Stimulated activated naive B cell treated with anti-CD40 and anti-IgM and Interleukin-4, amounts not matched to agents 10 μg/mL and 1 μg/mL and 100 μg/mL, for 72 hours (primary cell): ENCODE results near the gene CPZ.

ENCODE experiments used
- ATAC-seq, 2 donors: fragments of 150-1000 bp; cut with Tn5 transposase; replicated peaks; 2 replicates each; pipeline ENCODE4 v1.10.0; 2021; ENCODE audit warnings: moderate library complexity in 1 of 2
- DNase-seq: peaks from one replicate; pipeline ENCODE4 v3.0.0; 2021
- H3K27ac Mint-ChIP-seq: one replicate; pipeline ENCODE4 v1.8.0; 2022; ENCODE audit warnings: mild to moderate bottlenecking, mixed read lengths
- H3K27me3 Mint-ChIP-seq, 2 donors: one replicate each; pipeline ENCODE4 v1.8.0; 2022; ENCODE audit warnings: mixed read lengths in 2 of 2
- H3K36me3 Mint-ChIP-seq, 2 donors: one replicate each; pipeline ENCODE4 v1.8.0; 2022; ENCODE audit warnings: mixed read lengths in 2 of 2, mild to moderate bottlenecking in 1 of 2
- H3K4me1 Mint-ChIP-seq, 2 donors: one replicate each; pipeline ENCODE4 v1.8.0; 2022; ENCODE audit warnings: mixed read lengths in 2 of 2, mild to moderate bottlenecking in 1 of 2
- H3K4me3 Mint-ChIP-seq, 2 donors: one replicate each; pipeline ENCODE4 v1.8.0; 2022; ENCODE audit warnings: mild to moderate bottlenecking in 2 of 2, mixed read lengths in 2 of 2, moderate library complexity in 1 of 2
- H3K9me3 Mint-ChIP-seq, 2 donors: one replicate each; pipeline ENCODE4 v1.8.0; 2022; ENCODE audit warnings: mixed read lengths in 2 of 2, mild to moderate bottlenecking in 1 of 2

Gene CPZ

GRCh38 chr4:8592366-8593263 is at the start of gene CPZ:
TSS of gene CPZ (plus strand) at chr4:8592765. CDS start at chr4:8592834, 69 bp downstream.
- Mint-ChIP-seq H3K36me3 (no peaks in the 10 kb centered on the region), H3K9me3 (no peaks in the 10 kb centered on the region), H3K27ac (no peak within 1 kb of the TSS), H3K4me3 (no peak within 1 kb of the TSS), H3K27me3 (peaks cover 34 to 42% of the 10 kb centered on the region in 2 donors), H3K4me1 (peaks cover 0 to 4% of the 10 kb centered on the region in 2 donors)
- ATAC-seq (no peak), DNase-seq (no peak)

GRCh38 chr4:8542776-8543525 is 49.6 kb upstream of the CPZ start:
- ATAC-seq: no peak
- Mint-ChIP-seq H3K9me3 (peaks cover 0 to 7% of the 10 kb centered on the region in 2 donors), H3K4me1 (no peaks in the 10 kb centered on the region), H3K36me3 (no peaks in the 10 kb centered on the region), H3K4me3 (no peak overlapping the region), H3K27me3 (peaks cover 0 to 17% of the 10 kb centered on the region in 2 donors), H3K27ac (no peak overlapping the region)
- no peak for DNase-seq

GRCh38 chr4:8543623-8544022 is 48.9 kb upstream of the CPZ start:
- no peak for ATAC-seq
- Mint-ChIP-seq H3K4me3 (no peak overlapping the region), H3K36me3 (no peaks in the 10 kb centered on the region), H3K27ac (no peak overlapping the region), H3K9me3 (peaks cover 0 to 7% of the 10 kb centered on the region in 2 donors), H3K27me3 (peaks cover 0 to 10% of the 10 kb centered on the region in 2 donors), H3K4me1 (no peaks in the 10 kb centered on the region)
- no peak for DNase-seq

GRCh38 chr4:8544282-8544681 is 48.3 kb upstream of the CPZ start:
- ATAC-seq (no peak), DNase-seq (no peak)
- H3K4me3 Mint-ChIP-seq: no peak overlapping the region
- H3K27ac Mint-ChIP-seq: no peak overlapping the region
- H3K36me3 Mint-ChIP-seq: no peaks in the 10 kb centered on the region
- peaks cover 0 to 10% of the 10 kb centered on the region in 2 donors for H3K27me3 Mint-ChIP-seq
- no peaks in the 10 kb centered on the region for H3K4me1 Mint-ChIP-seq
- peaks cover 0 to 7% of the 10 kb centered on the region in 2 donors for H3K9me3 Mint-ChIP-seq

- H3K4me1 Mint-ChIP-seq: no peaks in the 10 kb centered on the region
- H3K27ac Mint-ChIP-seq: no peak overlapping the region
- H3K36me3 Mint-ChIP-seq: no peaks in the 10 kb centered on the region
- no peak for ATAC-seq
- no peak overlapping the region for H3K4me3 Mint-ChIP-seq
- no peak for DNase-seq
- peaks cover 0 to 7% of the 10 kb centered on the region in 2 donors for H3K9me3 Mint-ChIP-seq
- H3K27me3 Mint-ChIP-seq: peaks cover 0 to 10% of the 10 kb centered on the region in 2 donors
These were observed 47.7 kb upstream of the CPZ start for GRCh38 chr4:8544741-8545438.

GRCh38 chr4:8545439-8545765 is 47.2 kb upstream of the CPZ start:
- peaks cover 0 to 10% of the 10 kb centered on the region in 2 donors for H3K27me3 Mint-ChIP-seq
- H3K4me1 Mint-ChIP-seq: no peaks in the 10 kb centered on the region
- ATAC-seq (no peak), DNase-seq (no peak)
- H3K4me3 Mint-ChIP-seq: no peak overlapping the region
- H3K27ac Mint-ChIP-seq: no peak overlapping the region
- H3K36me3 Mint-ChIP-seq: no peaks in the 10 kb centered on the region
- H3K9me3 Mint-ChIP-seq: peaks cover 0 to 7% of the 10 kb centered on the region in 2 donors

- DNase-seq: no peak
- peaks cover 0 to 12% of the 10 kb centered on the region in 2 donors for H3K27me3 Mint-ChIP-seq
- H3K36me3 Mint-ChIP-seq: no peaks in the 10 kb centered on the region
- H3K9me3 Mint-ChIP-seq: peaks cover 0 to 7% of the 10 kb centered on the region in 2 donors
- H3K4me1 Mint-ChIP-seq: no peaks in the 10 kb centered on the region
- no peak for ATAC-seq
- no peak overlapping the region for H3K4me3 Mint-ChIP-seq
- no peak overlapping the region for H3K27ac Mint-ChIP-seq
These were observed 45.8 kb upstream of the CPZ start for GRCh38 chr4:8546766-8547107.

- Mint-ChIP-seq H3K27ac (no peak overlapping the region), H3K4me1 (no peaks in the 10 kb centered on the region), H3K27me3 (peaks cover 0 to 18% of the 10 kb centered on the region in 2 donors), H3K36me3 (no peaks in the 10 kb centered on the region), H3K9me3 (peaks cover 0 to 7% of the 10 kb centered on the region in 2 donors), H3K4me3 (no peak overlapping the region)
- DNase-seq (no peak), ATAC-seq (no peak)
These were observed 45.3 kb upstream of the CPZ start for GRCh38 chr4:8547108-8547911.

- Mint-ChIP-seq H3K27me3 (peaks cover 0 to 22% of the 10 kb centered on the region in 2 donors), H3K27ac (no peak overlapping the region), H3K9me3 (peaks cover 0 to 7% of the 10 kb centered on the region in 2 donors), H3K4me3 (no peak overlapping the region), H3K4me1 (no peaks in the 10 kb centered on the region), H3K36me3 (peaks cover 0 to 1% of the 10 kb centered on the region in 2 donors)
- ATAC-seq: no peak
- no peak for DNase-seq
These were observed 44.4 kb upstream of the CPZ start for GRCh38 chr4:8547912-8548730.

- ATAC-seq (no peak), DNase-seq (no peak)
- Mint-ChIP-seq H3K27me3 (peaks cover 0 to 22% of the 10 kb centered on the region in 2 donors), H3K27ac (no peak overlapping the region), H3K4me1 (no peaks in the 10 kb centered on the region), H3K9me3 (peaks cover 0 to 5% of the 10 kb centered on the region in 2 donors), H3K36me3 (peaks cover 0 to 1% of the 10 kb centered on the region in 2 donors), H3K4me3 (no peak overlapping the region)
These were observed 43.7 kb upstream of the CPZ start for GRCh38 chr4:8548731-8549351.

GRCh38 chr4:8549352-8549931 is 43.1 kb upstream of the CPZ start:
- H3K36me3 Mint-ChIP-seq: peaks cover 0 to 1% of the 10 kb centered on the region in 2 donors
- H3K4me3 Mint-ChIP-seq: no peak overlapping the region
- DNase-seq (no peak), ATAC-seq (no peak)
- H3K4me1 Mint-ChIP-seq: no peaks in the 10 kb centered on the region
- H3K27me3 Mint-ChIP-seq: peaks cover 0 to 16% of the 10 kb centered on the region in 2 donors
- H3K9me3 Mint-ChIP-seq: peaks cover 0 to under 1% of the 10 kb centered on the region in 2 donors
- no peak overlapping the region for H3K27ac Mint-ChIP-seq

GRCh38 chr4:8550691-8551090 is 41.9 kb upstream of the CPZ start:
- H3K9me3 Mint-ChIP-seq: no peaks in the 10 kb centered on the region
- peaks cover 0 to 12% of the 10 kb centered on the region in 2 donors for H3K27me3 Mint-ChIP-seq
- H3K27ac Mint-ChIP-seq: no peak overlapping the region
- H3K4me1 Mint-ChIP-seq: no peaks in the 10 kb centered on the region
- H3K36me3 Mint-ChIP-seq: peaks cover 0 to 1% of the 10 kb centered on the region in 2 donors
- no peak overlapping the region for H3K4me3 Mint-ChIP-seq
- ATAC-seq (no peak), DNase-seq (no peak)
